Activated T-helper 1 cell treated with anti-CD3 and anti-CD28 coated beads, Interleukin-12 subunit alpha, Interleukin-12 subunit beta, Interleukin-2, Interleukin-4 antibody, amounts not matched to agents 30 ng/mL and 10 ng/mL and 1 ng/mL, durations not matched to agents 14 hours and 24 hours and 36 hours (primary cell): ENCODE data around the gene LCA5. TPM values are rescaled to one million over a fixed set of nuclear protein-coding genes. Genes with fewer than 3 reads are reported as not detected.
"Not testable (repeated sequence)": the region's sequence is repeated elsewhere in the genome, so short reads cannot be mapped to it uniquely, and the experiment has no call there.

Source experiments
- DNase-seq: peaks from one replicate; pipeline ENCODE4 v3.0.0; 2021; ENCODE audit warnings: low spot score
- H3K27ac Mint-ChIP-seq: one replicate; pipeline ENCODE4 v1.8.0; 2021; ENCODE audit warnings: mild to moderate bottlenecking, mixed read lengths
- H3K27me3 Mint-ChIP-seq: one replicate; pipeline ENCODE4 v1.8.0; 2022; ENCODE audit warnings: mild to moderate bottlenecking, moderate library complexity, mixed read lengths; ENCODE audit not compliant: insufficient read depth
- H3K36me3 Mint-ChIP-seq: one replicate; pipeline ENCODE4 v1.8.0; 2021; ENCODE audit warnings: low read depth, mixed read lengths
- H3K4me1 Mint-ChIP-seq: one replicate; pipeline ENCODE4 v1.8.0; 2021; ENCODE audit warnings: low read depth, mixed read lengths
- H3K4me3 Mint-ChIP-seq: one replicate; pipeline ENCODE4 v1.8.0; 2021; ENCODE audit warnings: mild to moderate bottlenecking, moderate library complexity, mixed read lengths
- H3K9me3 Mint-ChIP-seq: one replicate; pipeline ENCODE4 v1.8.0; 2021; ENCODE audit warnings: mixed read lengths
- intact Hi-C: fragments of 100-400 bp; cut with micrococcal nuclease; formaldehyde crosslinking; loops from one replicate; pipeline ENCODE4 v1.15.1; 2024
- total RNA-seq: library from RNA; stranded (reverse); gene quantifications from 2 replicates; pipeline ENCODE4 v1.2.3, GENCODE V29; 2022

Gene LCA5
- 0.08 and 0.17 TPM in 2 replicates for total RNA-seq

DNA sequence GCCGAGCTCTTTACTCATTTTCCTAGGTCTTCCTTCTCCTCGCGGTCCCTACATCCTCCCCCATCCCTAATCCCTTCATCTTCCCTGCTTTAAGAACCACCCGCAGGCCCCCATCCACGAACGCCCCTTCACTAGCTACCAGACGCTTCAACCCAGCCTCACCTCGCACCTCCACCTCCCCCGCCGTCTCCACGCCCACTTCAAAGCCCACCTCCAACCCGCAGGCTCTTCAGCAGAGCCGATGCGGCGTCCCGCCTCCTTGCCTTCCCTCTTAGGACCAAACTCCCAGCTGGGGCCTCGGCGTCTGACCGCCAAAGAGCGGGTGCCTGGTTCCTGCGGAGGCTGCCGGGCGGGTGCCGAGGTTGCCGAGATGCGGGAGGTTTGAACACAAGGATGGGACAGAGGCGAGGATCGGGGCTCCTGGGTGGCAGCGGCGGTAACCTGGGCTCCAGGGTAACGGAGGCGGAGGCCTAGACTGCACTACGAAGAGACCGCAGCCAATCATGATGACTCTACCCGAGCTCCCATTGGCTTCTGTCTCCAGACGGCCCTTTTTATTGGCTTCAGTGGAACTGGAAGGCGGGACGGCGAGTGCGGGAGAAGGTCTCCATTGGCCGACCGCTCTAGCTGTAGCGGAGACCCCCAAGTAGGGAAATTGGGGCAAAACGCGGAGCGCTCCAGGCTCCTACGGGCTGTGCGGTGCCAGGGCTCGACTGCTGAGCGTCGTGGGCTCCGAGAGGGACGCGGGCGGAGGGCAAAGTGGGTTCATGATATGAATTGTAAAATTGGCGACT, at the start of gene LCA5:
Gene LCA5, minus strand, starts transcription at position 477 of the 794 bp plus-strand sequence. CDS start 18,536 bp downstream, outside the sequence.
- Mint-ChIP-seq H3K9me3 (no peaks in the 10 kb centered on the region), H3K4me3 (no peak within 1 kb of the TSS), H3K4me1 (no peaks in the 10 kb centered on the region), H3K27ac (no peak within 1 kb of the TSS), H3K36me3 (no peaks in the 10 kb centered on the region), H3K27me3 (peaks cover 17% of the 10 kb centered on the region)
- intact Hi-C loops, result loop anchor here (1.0 to 10.0 kb wide), 8 partner anchors 241 to 670 kb away; partner anchors contain the start of genes BCKDHB, ELOVL4, HMGN3 and IRAK1BP1
- peak; percentile 81 for DNase-seq

DNA sequence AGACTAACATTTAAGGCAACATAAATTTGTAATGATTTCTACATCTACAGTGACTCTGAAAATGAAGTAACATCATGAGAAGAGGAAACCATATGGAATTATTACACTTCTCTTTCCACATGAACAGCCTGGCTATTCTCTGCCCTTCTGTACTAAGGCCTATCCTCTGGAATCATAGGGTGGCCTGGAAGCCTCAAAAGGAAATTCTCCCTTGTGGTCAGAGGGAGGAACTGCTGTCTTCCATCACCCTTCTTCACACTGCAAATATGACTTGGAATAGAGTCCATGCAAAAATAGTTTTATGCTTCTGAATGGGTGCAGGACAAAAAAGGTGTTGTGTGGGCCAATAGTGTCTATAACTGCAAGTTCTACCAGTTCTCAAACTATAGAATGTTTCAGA, 49.3 kb upstream of the LCA5 start:
- Mint-ChIP-seq H3K27ac (no peak overlapping the region), H3K36me3 (no peaks in the 10 kb centered on the region), H3K4me3 (no peak overlapping the region), H3K9me3 (peaks cover 5% of the 10 kb centered on the region), H3K4me1 (no peaks in the 10 kb centered on the region), H3K27me3 (peaks cover 6% of the 10 kb centered on the region)
- intact Hi-C loops, result no loop called here
- DNase-seq, result no peak

DNA sequence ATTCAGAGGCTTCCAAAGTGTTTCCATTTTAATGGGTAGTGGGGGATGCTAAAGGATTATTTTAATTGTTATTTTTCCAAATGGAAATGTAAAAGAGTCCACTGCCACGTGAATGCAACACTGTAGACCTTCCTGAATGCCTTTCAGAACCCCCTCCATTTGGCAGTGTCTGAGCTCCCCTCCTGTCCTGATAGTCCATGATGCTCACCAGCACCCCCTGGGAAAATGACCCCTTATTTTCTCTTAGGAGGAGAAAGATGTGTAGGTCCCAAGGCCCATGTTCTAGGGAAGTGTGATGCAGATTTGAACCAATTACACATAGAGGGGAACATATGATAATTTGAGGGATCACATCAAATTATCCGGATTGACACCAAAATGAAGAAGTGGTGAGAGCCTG, 47.1 kb upstream of the LCA5 start:
- peaks cover 2% of the 10 kb centered on the region for H3K27me3 Mint-ChIP-seq

DNA sequence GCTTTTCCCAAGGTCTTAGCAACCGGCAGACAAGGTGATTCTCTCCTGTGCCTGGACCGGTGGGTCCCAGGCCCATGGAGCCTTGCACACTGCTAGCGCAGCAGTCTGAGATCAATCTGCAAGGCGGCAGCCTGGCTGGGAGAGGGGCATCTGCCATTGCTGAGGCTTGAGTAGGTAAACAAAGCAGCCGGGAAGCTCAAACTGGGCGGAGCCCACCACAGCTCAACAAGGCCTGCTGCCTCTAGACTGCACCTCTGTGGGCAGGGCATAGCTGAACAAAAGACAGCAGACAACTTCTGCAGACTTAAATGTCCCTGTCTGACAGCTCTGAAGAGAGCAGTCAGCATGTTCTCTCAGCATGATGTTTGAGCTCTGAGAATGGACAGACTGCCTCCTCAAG, 40.7 kb upstream of the LCA5 start:
- H3K9me3 Mint-ChIP-seq, result not testable (repeated sequence)

More for the DNA sequence above, 47.1 kb upstream of the LCA5 start:
- intact Hi-C loops, result no loop called here
- no peak overlapping the region for H3K4me3 Mint-ChIP-seq
- no peaks in the 10 kb centered on the region for H3K36me3 Mint-ChIP-seq
- no peak for DNase-seq
- no peaks in the 10 kb centered on the region for H3K4me1 Mint-ChIP-seq
- H3K9me3 Mint-ChIP-seq, result peaks cover 7% of the 10 kb centered on the region
- H3K27ac Mint-ChIP-seq, result no peak overlapping the region

DNA sequence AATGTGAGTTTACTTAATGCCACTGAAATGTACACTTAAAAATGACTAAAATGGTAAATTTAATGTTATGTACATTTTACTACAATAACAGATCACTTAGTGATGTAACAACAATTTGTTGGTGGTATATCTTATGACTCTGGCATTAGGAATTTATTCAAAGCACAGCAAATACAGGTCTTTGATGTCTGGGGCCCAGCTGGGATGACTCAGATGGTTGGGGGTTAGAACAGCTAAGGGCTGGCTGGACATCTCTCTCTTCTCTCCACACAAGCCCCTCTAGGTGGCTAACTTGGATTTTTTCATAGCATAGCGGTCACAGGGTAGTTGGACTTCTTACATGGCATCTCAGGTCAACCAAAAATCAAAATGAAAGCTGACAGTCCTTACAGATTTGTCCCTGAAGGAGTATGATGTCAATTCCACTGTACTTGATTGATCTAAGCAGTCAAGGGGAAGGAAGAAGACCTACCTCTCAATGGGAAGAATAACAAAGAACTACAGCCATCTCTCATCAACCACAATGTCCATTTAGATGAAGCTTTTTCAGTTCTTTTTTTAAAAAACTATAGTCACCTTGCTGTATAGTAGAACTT, 37.5 kb upstream of the LCA5 start:
- intact Hi-C loops, result loop anchor here (5.0 kb wide), 1 partner anchor 518 kb away; no protein-coding TSS in a partner anchor
- Mint-ChIP-seq H3K9me3 (no peaks in the 10 kb centered on the region), H3K27ac (no peak overlapping the region), H3K36me3 (no peaks in the 10 kb centered on the region), H3K27me3 (no peaks in the 10 kb centered on the region), H3K4me1 (no peaks in the 10 kb centered on the region), H3K4me3 (no peak overlapping the region)
- no peak for DNase-seq

More for the DNA sequence above, 40.7 kb upstream of the LCA5 start:
- intact Hi-C loops, DNase-seq, H3K4me1 Mint-ChIP-seq, H3K36me3 Mint-ChIP-seq, H3K4me3 Mint-ChIP-seq, H3K27ac Mint-ChIP-seq, H3K27me3 Mint-ChIP-seq: not testable (repeated sequence)

DNA sequence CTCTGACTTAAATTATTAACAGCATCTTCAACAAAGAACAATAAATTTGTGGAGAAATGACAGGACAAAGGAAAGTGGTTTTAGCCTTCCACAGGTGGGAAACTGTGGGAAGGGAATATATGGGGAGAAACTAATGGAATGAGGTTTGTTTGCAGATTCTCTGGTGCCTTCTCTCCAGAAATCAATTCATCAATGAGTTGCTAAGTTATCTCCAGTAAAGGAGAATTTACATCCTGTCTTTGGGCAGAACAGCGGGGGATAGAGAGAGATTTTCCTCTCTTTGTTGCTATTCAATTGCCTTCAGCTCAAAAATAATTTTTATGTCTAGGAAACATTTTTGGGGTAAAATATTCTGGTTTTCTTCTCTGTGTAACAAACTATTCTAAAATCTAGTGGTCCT, 36.9 kb upstream of the LCA5 start:
- no peak overlapping the region for H3K4me3 Mint-ChIP-seq
- H3K27ac Mint-ChIP-seq, result no peak overlapping the region
- DNase-seq, result no peak
- no peaks in the 10 kb centered on the region for H3K4me1 Mint-ChIP-seq
- no peaks in the 10 kb centered on the region for H3K36me3 Mint-ChIP-seq
- intact Hi-C loops, result loop anchor here (5.0 kb wide), 1 partner anchor 518 kb away; no protein-coding TSS in a partner anchor
- H3K9me3 Mint-ChIP-seq, result no peaks in the 10 kb centered on the region
- no peaks in the 10 kb centered on the region for H3K27me3 Mint-ChIP-seq

DNA sequence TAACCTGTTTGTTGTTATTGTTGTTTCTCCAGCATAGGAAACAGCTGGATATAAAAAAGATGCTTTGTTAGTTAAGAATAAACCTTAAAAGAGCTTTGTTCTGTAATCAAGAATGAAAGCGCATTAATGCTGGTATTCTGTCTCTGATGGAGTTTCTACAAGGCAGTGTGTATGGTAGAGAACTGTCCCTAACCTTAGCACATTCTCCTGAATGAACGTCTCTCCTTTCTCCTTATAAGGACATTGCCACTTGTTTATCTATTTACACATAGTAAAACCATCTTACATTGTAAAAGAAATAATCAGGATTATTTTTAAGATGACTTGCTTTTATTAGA, 33.8 kb upstream of the LCA5 start:
- no peaks in the 10 kb centered on the region for H3K4me1 Mint-ChIP-seq
- no peaks in the 10 kb centered on the region for H3K9me3 Mint-ChIP-seq
- H3K36me3 Mint-ChIP-seq, result no peaks in the 10 kb centered on the region
- H3K4me3 Mint-ChIP-seq, result no peak overlapping the region
- H3K27ac Mint-ChIP-seq, result no peak overlapping the region
- H3K27me3 Mint-ChIP-seq, result peaks cover 2% of the 10 kb centered on the region
- intact Hi-C loops, result loop anchor here (2.0 to 5.0 kb wide), 2 partner anchors 102 to 521 kb away; no protein-coding TSS in a partner anchor
- DNase-seq, result no peak

DNA sequence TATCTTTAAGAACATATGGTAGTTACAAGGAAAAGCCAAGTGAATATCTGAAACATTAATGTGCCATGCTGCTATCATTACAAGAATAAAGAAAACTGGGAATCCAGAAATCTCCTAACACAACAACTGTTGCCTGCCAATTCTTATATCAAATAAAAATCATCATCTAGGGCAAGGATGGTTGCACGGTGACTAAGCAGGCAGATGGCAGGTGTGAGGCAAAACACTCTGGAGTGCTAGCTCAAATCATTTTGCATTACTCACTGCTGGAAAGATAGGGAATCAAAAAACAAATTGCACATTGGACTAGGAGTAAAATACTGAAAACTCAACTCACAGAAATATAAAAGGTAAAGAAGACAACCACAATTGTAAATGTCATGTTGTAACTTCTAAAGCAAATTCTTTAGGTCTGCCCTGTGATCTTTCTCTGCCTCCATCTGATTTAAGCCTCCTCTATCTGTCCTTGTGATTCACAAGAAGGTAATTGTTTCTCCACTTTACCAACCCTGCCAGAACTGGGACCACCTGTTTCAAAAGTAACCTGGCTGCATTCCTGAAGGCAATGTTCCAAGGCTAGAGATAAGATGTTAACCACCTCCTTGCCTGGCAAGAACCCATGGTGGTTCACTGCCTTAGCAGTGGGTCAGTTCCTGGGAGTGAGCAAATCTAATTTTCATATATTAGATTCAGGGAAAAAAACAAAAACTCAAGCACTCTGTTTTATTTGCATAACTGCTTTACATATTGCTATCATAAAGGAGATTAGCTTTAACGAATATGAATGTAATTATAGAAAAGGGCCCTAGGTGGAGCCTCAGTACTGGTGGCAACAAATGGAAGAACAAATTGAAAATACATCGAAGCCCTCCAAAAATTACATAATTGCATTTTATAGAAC, 33.1 kb upstream of the LCA5 start:
- Mint-ChIP-seq H3K4me1 (no peaks in the 10 kb centered on the region), H3K27ac (no peak overlapping the region), H3K36me3 (no peaks in the 10 kb centered on the region), H3K27me3 (peaks cover 6% of the 10 kb centered on the region), H3K9me3 (no peaks in the 10 kb centered on the region), H3K4me3 (no peak overlapping the region)
- DNase-seq, result no peak
- intact Hi-C loops, result loop anchor here (1.0 to 5.0 kb wide), 5 partner anchors 102 to 522 kb away; no protein-coding TSS in a partner anchor

DNA sequence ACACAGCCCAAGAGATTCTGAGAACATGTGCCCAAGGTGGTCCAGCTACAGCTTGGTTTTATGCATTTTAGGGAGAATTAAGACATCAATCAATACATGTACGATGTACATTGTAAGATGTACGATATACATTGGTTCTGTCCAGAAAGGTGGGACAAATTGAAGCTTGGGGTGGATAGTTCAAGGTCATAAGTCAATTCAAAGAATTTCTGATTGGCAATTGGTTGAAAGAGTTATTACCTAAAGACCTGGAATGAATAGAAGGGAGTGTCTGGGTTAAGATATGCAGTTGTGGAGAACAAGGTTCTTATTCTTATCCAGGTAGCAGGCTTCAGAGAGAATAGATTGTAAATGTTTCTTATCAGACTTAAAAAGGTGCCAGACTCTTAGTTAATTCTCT, 31.8 kb upstream of the LCA5 start:
- H3K27ac Mint-ChIP-seq, result no peak overlapping the region
- H3K9me3 Mint-ChIP-seq, result no peaks in the 10 kb centered on the region
- DNase-seq, result no peak
- no peaks in the 10 kb centered on the region for H3K36me3 Mint-ChIP-seq
- peaks cover 11% of the 10 kb centered on the region for H3K27me3 Mint-ChIP-seq
- intact Hi-C loops, result no loop called here
- H3K4me1 Mint-ChIP-seq, result no peaks in the 10 kb centered on the region
- no peak overlapping the region for H3K4me3 Mint-ChIP-seq

DNA sequence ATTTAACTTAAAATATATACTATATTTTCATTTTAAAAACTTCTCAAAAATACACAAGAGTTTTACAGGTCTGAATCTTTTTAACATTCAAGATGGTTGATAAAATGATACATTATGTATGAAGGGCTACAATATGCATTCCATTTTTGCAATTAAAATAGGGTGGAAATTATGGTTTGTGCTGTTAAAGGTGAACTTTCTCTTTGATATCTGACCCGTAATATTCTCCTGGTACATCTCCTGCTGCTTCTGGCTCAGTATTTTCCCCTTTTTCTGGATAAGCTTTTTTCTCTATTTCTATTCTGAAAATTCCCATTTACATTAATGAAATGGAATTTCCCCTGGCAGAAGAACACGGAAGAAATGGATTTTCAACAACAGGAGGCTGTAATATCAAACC, 27.4 kb upstream of the LCA5 start:
- DNase-seq, result no peak
- no peaks in the 10 kb centered on the region for H3K36me3 Mint-ChIP-seq
- H3K9me3 Mint-ChIP-seq, result no peaks in the 10 kb centered on the region
- H3K4me3 Mint-ChIP-seq, result no peak overlapping the region
- no peak overlapping the region for H3K27ac Mint-ChIP-seq
- intact Hi-C loops, result no loop called here
- no peaks in the 10 kb centered on the region for H3K4me1 Mint-ChIP-seq
- peaks cover 13% of the 10 kb centered on the region for H3K27me3 Mint-ChIP-seq

DNA sequence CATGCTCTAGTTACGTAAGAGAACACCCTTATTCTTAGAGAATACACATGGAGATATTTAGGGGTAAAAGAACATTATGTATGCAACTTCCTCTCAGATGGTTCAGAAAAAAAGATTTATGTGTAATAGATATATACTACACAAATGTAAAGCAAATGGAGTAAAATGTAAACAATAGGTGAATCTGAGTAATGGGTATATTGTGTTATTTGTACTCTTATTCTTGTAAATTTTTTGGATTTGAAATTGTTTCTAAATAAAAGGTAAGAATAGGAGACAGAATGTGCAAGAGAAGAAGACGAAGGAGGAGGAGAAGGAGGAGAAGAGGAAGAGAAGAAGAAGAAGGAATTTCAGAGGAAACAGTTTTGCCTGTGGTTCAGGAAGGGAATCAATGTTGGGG, 22.5 kb upstream of the LCA5 start:
- Mint-ChIP-seq H3K4me3 (no peak overlapping the region), H3K27me3 (peaks cover 3% of the 10 kb centered on the region), H3K27ac (no peak overlapping the region), H3K36me3 (no peaks in the 10 kb centered on the region), H3K4me1 (no peaks in the 10 kb centered on the region), H3K9me3 (no peaks in the 10 kb centered on the region)
- intact Hi-C loops, result no loop called here
- DNase-seq, result no peak

DNA sequence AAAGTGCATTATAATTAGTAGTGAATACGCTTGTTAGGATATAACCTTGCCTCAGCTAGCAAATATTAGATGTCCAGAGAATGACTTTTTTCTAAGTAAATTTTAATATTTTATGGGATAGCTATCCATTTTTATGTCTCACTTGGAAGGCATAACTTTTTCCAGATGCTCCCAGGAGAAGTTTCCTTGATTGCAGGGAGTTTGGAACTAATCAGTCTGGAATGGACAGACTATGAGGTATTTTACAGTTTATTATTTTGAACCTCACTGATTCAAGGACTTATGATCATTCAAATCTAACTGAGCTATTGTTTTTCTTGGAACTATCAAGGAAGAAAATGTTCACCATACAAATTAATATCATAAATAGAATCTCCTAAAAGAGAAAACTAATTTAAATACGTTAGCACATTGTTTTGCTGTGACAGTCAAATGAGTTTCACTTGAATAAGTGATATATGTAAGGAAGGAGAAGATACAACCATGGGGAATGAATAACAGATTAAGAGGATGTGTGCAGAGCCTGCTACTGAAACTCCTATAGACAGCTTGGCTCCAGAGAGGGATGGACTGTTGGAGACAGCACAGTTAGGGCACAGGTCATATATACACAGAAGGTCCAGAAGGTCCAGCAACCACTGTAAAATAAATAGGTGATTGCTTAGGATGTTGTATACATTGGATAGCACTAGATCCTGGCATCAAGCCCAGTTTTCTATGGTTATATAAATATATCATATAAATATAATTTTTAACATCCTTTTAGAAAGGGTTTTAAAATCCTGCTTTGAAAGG, 20.6 kb upstream of the LCA5 start:
- H3K9me3 Mint-ChIP-seq, result no peaks in the 10 kb centered on the region
- H3K4me3 Mint-ChIP-seq, result no peak overlapping the region
- H3K4me1 Mint-ChIP-seq, result no peaks in the 10 kb centered on the region
- intact Hi-C loops, result no loop called here
- H3K36me3 Mint-ChIP-seq, result no peaks in the 10 kb centered on the region
- no peak for DNase-seq
- H3K27me3 Mint-ChIP-seq, result peaks cover 2% of the 10 kb centered on the region
- H3K27ac Mint-ChIP-seq, result no peak overlapping the region
